Dermis microvascular lymphatic vessel endothelial cell (primary cell): ENCODE results near the gene TXNDC2. TPM values are rescaled to one million over a fixed set of nuclear protein-coding genes. Genes with fewer than 3 reads are reported as not detected.
A peak's percentile ranks its signal among the peaks of the same experiment; 100 is the strongest.
"Not testable (repeated sequence)": the region's sequence is repeated elsewhere in the genome, so short reads cannot be mapped to it uniquely, and the experiment has no call there.

Experiments
- DNase-seq, 2 donors: peaks; one replicate each; pipeline versions ENCODE4 v3.0.0 to v3.0.0-alpha.2; 2010; ENCODE audit warnings: low read depth in 2 of 2
- total RNA-seq: library from RNA; depleted of rRNA; stranded (reverse); fragments of >200 nt; gene quantifications from 2 replicates; pipeline ENCODE4 v1.2.1, GENCODE V29; 2014

The TXNDC2 gene
- total RNA-seq, 1 donor from 2014 or later, result under 0.01 TPM

DNA sequence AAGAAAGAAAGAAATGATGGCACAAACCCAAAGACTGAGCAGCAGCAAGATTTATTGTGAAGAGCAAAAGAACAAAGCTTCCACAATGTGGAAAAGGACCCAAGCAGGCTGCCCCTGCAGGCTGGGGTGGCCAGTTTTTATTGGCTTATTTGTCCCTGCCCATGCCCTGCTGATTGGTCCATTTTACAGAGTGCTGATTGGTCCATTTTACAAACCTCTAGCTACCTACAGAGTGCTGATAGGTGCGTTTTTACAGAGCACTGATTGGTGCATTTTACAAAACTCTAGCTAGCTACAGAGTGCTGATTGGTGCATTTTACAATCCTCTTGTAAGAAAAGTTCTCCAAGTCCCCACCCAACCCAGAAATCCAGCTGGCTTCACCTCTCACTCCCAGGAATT, 26.5 kb downstream of the TXNDC2 start:
- not testable (repeated sequence) for DNase-seq

DNA sequence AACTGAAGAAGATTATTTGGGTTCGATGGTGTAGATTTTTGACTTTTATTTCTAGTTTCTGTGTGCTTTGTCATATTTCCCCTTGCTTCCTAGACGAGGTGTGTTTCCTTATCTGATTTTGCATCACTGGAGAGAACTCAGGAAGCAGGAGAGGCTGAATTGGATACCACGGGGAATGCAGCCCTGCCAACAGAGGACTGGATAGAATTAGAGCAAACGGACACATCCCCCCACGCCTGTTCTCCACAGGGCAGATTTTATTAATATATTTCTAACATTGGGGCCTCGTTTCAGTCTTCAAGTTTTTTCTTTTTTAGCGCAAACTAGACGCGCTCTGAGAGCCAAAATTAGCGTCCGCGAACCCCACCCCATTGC, 27.4 kb downstream of the TXNDC2 start:
- DNase-seq, result peak in 1 of 2 donors; percentile 56

DNA sequence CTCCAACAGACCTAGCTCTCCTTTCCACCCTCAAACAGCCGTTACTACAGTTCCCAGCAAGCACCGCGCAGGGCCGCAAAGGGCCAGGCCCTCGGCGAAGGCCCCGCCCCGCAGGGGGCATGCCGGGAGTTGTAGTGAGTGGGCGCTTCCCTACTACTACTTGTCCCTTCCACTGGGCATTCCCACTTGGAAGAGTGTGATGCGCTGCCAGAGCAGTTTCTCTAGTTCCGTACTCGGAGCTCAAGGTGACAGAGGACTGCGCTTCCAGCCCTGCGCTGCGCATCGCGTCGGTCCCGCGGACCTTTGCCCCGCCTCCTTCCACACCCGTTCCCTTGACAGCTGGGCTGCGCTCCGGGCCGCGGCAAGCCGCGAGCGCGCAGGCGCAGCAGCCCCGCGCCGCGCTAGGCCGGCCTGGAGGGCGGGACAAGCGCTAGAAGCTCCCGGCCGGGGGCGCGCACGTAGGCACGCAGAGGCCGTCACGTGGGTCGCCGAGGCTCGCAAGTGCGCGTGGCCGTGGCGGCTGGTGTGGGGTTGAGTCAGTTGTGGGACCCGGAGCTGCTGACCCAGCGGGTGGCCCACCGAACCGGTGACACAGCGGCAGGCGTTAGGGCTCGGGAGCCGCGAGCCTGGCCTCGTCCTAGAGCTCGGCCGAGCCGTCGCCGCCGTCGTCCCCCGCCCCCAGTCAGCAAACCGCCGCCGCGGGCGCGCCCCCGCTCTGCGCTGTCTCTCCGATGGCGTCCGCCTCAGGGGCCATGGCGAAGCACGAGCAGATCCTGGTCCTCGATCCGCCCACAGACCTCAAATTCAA, 28.0 kb downstream of the TXNDC2 start, which contains the start of gene VAPA:
TSS of gene VAPA (plus strand) at position 491 of the 808 bp plus-strand sequence. CDS start at position 732, 241 bp downstream.
- DNase-seq, result peak; percentile 87 to 97

DNA sequence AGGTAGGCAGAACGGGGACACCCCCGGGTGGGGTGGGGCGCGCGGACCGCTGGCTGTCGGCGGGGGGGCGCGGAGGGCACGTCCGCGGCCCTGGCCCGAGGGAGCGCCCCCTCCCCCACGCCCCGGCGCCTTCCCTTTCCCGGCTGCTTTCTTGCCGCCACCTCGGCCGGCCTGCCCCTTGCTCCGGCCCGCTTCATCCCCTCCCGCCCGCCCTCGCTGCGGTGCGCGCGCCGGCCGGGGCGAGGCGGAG, 28.5 kb downstream of the TXNDC2 start:
- no peak for DNase-seq

DNA sequence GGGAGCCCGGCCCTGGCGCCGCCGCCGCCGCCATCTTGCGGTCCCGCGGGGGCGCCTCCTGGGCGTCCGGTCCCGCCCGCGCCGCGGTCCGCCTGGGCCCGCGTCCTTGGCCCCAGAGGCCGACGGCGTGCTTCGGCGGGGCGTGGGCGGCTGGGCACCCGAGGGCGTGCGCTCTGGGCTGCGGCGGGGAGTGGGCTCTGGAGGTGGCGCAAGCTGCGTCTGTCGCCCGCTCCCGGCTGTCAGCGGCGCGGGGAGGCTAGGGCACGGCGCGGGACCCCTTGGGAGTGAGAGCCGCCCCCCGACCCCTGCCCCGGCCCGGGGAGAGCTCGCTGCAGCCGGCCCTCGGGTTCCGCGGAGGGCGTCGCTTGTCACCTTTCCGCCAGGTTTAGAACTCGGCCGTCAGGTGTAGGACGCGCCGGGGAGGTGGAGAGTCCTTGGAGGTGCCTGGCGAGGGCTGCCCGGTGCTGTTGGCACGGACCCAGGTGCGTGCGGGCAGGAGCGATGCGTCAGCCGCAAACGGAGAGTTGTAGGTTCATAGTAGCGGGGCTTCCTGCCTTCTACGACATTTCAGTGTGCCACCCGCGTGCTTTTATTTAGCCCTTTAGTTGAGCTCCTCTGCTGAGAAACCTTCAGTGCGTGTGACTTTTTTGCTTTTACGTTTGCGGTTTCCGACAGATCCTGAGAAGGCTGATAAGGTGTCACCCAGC, 29.0 kb downstream of the TXNDC2 start:
- peak; percentile 59 to 90 for DNase-seq

DNA sequence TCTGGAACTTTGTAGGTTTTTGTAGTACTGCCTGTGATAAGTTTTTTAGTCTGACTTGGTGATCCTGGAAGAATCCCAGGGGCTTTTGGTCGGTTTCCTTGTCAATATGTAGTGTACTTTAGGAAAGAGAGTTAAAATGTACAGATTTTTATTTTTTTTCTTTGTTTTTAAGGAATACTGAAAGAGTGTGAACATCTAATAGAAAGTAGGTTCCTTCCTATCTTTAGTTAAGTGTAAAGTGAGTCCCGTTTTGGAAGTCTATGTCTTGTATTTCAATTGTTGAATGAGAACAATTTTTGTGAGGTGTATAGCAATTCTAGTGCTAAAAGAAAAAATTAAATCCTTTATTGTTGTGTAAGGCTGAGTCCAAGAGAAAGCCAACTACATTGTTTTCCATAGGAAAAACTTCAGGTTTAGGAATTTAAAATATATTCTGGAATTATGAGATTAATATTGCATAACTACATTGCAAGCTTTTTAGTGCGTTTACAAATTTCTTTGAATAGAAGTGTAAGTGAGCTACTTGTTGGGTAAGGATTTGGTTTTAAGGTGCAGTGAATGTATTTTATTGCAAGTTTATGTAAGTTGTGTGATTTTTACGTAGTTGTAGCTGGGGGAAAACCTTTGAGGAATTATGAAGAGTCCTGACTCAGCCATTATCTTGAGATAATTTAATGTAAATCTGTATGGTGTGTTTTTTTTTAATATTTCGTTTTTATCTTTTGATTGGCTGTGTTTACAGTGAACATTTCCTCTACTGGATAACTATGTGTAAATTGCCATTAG, 29.7 kb downstream of the TXNDC2 start:
- DNase-seq, result no peak

DNA sequence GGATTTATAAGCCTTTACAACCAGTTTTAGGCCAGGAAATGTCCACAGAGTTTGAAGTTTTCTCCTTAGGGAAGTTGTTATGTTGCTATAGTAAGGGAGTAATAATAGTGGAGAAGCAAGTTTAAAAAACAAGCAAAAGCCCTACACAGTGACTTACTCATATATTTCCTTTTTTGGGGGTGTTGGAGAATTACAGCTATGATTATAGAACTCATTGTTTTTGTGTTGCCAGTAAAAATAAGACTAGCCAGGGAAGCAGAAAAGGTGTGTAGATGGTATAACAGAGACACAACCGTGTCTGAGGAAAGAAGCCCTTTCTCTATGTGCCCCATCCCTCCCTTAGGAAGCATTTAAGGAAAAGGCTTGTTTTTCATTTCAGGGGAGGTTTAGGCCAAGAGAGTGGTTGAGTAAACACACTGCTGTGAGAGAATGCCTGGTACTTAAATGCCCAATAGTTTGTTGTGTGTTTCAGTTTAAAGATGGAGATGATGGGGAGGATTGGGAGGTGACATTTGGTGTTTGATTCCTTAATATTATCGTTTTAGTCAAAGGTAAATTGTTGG, 30.4 kb downstream of the TXNDC2 start:
- peak; percentile 36 to 85 for DNase-seq

DNA sequence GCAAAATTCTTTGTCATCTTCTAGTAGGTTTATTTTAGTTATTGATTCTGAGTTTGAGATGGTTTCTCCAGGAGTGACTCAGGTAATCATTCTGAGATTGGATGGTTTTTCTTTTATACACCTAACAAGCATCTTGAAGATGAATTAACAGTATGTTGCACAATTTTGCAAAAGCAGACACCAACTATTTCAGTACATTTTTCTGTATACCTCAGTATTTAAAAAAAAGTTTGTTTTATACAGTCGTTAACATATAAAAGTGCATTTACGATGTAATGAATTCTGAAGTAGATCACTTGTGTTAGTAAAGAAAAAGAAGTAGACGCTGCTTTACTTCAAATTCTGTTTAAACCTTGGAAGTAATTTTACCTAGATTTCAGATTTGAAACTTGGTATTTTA, 31.0 kb downstream of the TXNDC2 start:
- DNase-seq, result no peak

DNA sequence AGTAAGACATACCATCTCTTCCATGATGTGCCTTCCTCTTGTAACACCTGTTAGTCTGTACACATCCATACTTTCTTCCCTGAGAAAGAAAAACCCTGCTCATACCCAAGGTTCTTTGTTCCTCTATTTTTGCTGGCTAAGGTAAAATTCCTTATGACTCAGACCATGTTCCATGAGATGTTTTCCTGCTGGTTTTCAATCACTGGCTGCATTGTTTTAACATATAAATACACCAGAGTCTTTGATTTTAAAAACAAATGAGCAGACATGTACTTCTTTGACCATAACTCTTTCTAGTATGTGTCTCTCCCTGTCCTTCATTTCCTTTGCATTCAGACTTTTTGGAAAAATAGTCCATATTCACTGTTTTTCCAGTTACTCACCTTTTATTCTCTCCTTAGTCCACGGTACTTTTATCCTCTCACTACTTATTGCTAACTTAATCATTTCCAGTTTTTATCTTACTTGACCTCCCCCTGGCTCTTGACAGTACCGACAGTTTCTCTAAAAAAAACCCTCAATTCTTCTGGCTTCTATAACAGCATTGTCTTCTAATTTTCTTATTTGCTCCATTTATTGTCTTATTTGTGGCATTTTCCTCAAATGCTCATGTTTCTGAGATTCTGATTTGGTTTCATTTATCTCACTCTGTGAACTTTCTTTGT, 32.4 kb downstream of the TXNDC2 start:
- peak; percentile 68 to 89 for DNase-seq

DNA sequence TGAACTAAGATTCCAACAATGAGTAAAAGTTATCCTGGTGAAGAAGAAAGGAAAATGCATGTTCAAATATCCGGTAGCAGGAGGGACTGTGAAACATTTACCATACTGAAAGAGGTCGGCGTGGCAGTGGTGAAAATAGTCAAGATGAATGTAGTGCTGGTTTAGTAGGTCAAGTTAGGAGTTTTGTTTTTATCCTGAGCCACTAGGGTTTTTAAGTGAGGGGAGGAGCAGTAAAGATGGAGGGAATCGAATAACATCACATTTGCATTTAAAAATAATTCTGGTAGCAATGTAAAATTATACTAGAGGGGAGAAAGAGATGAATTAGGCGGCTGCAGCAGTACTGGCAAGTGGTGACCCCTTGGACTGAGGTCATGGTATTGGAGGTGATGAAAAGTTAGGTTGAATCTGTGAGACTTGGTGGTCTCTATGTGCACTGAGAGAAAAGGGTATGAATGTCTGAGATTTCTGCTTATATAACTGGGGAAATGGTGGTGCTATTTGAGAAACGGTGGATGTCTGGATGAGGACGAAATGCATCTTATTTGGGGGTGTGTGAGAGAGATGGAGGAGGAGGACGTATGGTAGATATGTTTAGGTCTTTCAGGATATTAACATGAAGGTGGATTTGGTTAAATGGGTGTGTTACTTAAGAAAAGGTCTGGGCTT, 33.9 kb downstream of the TXNDC2 start:
- no peak for DNase-seq

DNA sequence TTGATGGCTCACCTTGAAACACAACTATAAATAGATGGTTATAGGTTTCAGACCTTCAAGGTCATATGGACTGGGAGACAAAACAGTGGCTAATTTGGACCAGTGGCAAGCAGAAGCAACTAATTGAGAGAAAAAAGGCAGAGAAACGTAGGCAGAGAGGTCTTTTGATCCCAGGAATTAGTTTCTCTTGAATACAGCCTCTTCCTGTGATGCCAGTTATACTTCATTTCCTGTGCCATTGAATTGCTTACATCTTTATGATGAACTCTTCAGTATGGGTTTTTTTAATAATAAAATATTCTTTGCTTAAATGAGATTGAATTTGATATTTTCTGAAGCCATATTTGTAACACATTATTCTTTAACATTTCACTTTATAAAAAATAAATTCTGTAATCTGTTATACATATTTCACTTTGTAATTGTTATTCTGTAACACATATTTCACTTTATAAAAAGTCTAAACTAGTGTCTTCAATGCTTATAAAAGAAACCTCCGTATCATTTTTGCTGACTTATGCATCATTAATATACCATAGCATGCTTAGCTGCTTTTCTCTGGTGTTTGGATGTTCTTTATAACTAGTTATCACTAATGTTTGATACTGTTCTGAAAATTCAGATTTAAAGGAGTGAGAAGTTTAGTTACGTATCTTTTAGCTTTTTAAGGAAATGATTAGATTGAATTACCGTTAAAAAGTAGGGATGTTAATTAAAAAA, 37.0 kb downstream of the TXNDC2 start:
- DNase-seq, result no peak

DNA sequence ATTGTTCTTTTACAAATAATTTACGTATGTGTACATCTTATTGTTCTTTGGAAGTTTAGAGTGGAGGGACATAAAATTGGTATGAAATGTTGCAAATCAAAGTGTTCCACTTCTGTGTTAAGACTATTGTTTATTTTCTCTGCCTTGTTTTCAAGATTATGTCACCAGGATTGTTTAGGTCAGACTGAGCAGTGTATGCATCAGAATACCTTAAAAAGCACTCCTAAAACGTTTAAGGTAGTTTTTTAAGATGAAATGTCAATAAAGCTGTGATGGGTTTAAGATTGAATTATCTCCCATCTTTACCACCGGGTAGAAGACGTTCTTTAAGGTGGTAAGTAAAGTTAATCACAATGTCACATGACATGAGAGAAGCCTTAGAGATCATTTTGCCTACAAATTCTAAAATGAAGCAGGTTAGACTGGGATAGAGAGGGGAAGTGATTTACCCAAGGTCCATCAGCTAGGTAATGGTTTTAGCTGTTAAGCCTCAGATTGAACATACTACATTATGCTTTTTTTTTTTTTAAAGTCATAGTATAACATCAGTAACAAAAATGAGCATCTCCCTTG, 38.7 kb downstream of the TXNDC2 start:
- no peak for DNase-seq

DNA sequence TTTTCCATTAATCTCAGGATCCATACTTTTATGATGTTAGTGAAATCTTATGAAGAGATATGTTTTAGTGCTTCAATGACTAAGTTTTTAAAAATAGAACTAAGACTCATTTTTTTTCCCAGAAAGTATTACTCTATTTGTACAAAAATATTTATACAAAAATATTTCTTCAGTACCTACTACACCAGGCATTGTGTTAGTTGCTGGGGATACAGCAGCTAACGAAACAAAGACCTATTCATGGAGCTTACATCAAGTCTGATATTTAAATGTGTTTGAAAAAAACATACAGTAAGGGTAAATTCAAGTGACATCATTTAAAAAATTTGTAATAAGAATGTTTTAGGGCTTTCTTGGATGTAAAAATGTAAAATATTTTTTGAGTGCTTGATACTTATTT, 39.6 kb downstream of the TXNDC2 start:
- DNase-seq, result peak; percentile 40 to 74

DNA sequence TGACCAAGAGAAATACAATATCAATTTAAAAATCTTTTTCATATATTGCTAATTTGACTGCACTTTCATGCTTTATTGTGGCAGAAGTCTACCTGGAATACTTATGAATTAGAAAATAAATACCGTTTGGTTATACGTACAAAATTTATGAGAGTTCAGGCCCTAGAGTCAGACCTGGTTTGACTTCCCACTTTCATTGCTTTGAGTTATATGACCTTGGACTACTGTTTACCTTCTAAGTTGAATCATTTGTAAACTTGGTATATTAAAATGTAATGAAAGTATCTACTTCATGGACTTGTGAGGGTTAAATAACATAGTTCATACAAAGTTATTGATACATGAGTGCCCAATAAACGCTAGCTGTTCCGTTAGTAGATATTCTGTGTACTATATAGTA, 40.0 kb downstream of the TXNDC2 start:
- no peak for DNase-seq

DNA sequence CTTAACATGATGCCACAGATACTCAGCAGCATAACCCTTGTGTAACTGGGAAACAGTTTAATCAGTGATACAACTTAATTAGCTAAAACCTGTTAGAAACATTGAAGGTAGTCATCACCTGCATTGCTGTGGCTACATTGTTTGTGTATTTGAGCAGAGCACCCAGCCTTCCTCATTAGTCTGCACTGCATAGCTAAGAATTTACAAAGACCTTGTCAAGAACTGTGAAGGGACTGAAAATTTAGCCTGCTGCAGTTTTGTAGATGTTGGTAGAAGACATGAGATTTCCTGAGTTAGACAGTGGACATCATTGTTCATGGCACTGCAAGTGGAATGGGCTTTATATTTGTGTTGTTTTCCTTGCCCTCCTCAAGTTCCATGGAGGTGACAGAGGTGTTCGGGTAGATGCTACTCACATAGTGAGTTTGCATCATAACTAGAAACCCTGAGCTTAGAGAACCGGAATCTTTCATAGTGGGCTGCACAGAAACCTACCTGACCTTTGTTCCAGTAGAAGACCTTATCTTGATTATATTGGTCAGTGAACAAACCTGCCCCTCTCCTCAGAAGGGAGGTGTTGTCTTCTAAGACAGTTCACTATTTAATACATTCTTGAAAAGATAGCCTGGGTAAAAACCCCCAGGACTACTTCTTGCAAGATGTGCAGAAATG, 40.6 kb downstream of the TXNDC2 start:
- DNase-seq, result no peak

DNA sequence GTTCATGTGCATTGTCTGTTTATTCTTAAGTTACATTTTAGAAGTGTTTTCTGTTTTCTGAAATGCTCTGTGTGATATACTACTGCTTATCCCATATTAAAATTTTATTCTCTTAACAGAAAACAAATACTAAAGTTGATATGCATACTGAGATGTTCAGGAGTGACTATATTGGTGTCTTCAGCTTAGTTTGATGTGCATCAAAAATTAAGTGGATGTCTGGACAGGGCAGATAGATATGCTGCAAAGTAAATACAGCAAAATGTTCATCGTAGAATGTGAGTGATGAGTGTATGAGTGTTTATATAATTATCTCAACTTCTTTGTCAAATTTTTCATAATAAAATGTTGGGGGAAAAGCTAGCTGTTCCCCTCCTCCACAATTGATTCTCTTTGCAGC, 41.2 kb downstream of the TXNDC2 start:
- DNase-seq, result no peak

DNA sequence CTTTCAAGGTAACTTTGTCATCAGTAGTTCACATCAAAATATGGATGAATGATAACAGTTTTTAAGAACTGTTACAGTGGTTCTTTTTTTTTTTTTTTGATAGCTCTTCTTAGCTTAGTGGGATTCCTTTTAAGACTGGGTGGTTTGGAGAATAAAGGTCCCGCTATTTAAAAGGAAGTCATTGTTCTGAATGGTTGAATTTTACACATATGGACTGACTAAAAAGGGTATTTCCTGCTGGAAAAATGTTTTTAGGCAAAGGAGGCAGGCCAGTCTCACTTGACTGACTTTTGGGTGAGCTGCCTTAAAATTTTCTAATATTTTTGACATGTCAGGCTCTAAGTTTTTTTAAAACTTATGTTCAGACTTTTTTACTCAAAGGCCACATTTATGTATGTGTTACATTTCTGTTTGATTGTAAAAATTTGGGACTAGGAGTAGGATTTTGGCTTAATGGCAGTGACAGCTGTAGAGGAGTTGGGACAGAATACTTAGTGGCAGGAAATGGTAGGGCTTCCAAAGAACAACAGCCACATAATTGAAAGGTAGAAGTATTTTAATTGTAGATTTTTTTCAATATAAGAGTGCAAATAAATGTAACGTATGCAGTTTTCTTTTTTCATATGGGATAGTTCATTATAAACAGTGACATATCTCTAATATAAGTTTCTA, 41.8 kb downstream of the TXNDC2 start:
- no peak for DNase-seq

DNA sequence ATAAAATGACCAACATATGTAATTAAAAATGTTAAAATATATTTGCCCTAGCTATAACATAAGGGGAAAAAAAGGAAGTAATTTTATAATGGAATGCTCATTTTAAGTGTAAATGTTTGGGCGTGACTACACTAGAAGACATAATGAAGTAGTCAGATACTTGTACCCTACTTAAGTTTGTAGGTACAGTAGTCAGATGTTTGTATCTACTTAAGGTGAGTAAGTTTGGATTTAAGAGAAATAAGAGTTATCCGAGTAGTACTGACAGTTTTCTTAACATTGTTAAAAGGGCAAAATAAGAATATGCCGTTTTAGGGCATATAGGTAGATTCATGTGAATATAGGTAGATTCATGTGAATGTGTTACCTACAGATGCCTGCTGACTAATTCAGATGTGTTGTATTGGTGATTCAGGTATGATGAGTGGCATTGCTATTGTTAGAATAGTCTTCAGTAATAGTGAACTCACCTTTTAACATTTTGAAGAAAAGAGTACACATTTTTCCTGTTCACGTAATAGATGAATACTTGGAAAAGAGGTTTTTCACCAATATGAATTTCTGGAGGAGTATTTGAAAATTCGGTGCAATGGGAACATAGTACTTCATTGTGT, 43.0 kb downstream of the TXNDC2 start:
- no peak for DNase-seq
